DND-41 (cell line): ENCODE measurements around the gene LITAFD.

Source experiments
- ATAC-seq: fragments of 200-7000 bp; cut with Tn5 transposase; 3 replicates; pipeline ENCODE4 v1.9.1; 2021; ENCODE audit warnings: low read depth; ENCODE audit not compliant: insufficient read depth
- DNase-seq: peaks from one replicate; pipeline ENCODE4 v3.0.0-alpha.2; 2020
- H2AFZ ChIP-seq: 2 replicates; pipeline ENCODE4 v1.6.0; 2012; ENCODE audit warnings: low read depth, low read length
- H3K27ac ChIP-seq: 2 replicates; pipeline ENCODE4 v1.5.1; 2012; ENCODE audit warnings: low read length, inconsistent platforms
- H3K27me3 ChIP-seq: fragments of 200-600 bp; sonication (generic); 2 replicates; pipeline ENCODE4 v1.6.0; 2012; ENCODE audit warnings: low read length, mild to moderate bottlenecking, inconsistent platforms; ENCODE audit not compliant: insufficient read depth, poor library complexity
- H3K36me3 ChIP-seq: 2 replicates; pipeline ENCODE4 v1.5.1; 2012; ENCODE audit warnings: low read length, inconsistent platforms; ENCODE audit not compliant: insufficient read depth
- H3K4me1 ChIP-seq: 2 replicates; pipeline ENCODE4 v1.5.1; 2012; ENCODE audit warnings: mild to moderate bottlenecking, low read length; ENCODE audit not compliant: insufficient read depth
- H3K4me2 ChIP-seq: 2 replicates; pipeline ENCODE4 v1.6.0; 2012; ENCODE audit warnings: mild to moderate bottlenecking, moderate library complexity, low read length, inconsistent platforms; ENCODE audit not compliant: insufficient read depth
- H3K4me3 ChIP-seq, 2 experiments: fragments of 200-600 bp in 1 of 2; shearing (Covaris generic) in 1 of 2; 2 replicates each; pipeline ENCODE4 v1.5.1; 2012 to 2016; ENCODE audit warnings: inconsistent platforms in 2 of 2, low read length in 2 of 2, mild to moderate bottlenecking in 2 of 2, low read depth in 1 of 2, moderate library complexity in 1 of 2
- H3K79me2 ChIP-seq: 2 replicates; pipeline ENCODE4 v1.6.0; 2012; ENCODE audit warnings: low read length, inconsistent platforms; ENCODE audit not compliant: insufficient read depth
- H3K9ac ChIP-seq: 2 replicates; pipeline ENCODE4 v1.6.0; 2012; ENCODE audit warnings: low read depth, mild to moderate bottlenecking, inconsistent platforms, low read length, moderate library complexity
- H3K9me3 ChIP-seq: 2 replicates; pipeline ENCODE4 v1.5.1; 2012; ENCODE audit warnings: low read length, moderate library complexity, mild to moderate bottlenecking, inconsistent platforms; ENCODE audit not compliant: insufficient read depth, severe bottlenecking
- H4K20me1 ChIP-seq: 2 replicates; pipeline ENCODE4 v1.6.0; 2012; ENCODE audit warnings: low read length; ENCODE audit not compliant: insufficient read depth
- EZH2 ChIP-seq: IDR thresholded peaks from 3 replicates; pipeline ENCODE4 v1.6.1; 2012; ENCODE audit warnings: borderline replicate concordance, low read depth, mild to moderate bottlenecking, moderate library complexity, low read length, inconsistent platforms; ENCODE audit not compliant: severe bottlenecking
- TF ChIP-seq, protein P1 (sequence below): IDR thresholded peaks from 2 replicates; pipeline ENCODE4 v1.5.1; 2012; ENCODE audit warnings: borderline replicate concordance, low read length, moderate library complexity, mild to moderate bottlenecking; ENCODE audit not compliant: poor library complexity, severe bottlenecking; ENCODE audit errors: extremely low read depth

The LITAFD gene

DNA sequence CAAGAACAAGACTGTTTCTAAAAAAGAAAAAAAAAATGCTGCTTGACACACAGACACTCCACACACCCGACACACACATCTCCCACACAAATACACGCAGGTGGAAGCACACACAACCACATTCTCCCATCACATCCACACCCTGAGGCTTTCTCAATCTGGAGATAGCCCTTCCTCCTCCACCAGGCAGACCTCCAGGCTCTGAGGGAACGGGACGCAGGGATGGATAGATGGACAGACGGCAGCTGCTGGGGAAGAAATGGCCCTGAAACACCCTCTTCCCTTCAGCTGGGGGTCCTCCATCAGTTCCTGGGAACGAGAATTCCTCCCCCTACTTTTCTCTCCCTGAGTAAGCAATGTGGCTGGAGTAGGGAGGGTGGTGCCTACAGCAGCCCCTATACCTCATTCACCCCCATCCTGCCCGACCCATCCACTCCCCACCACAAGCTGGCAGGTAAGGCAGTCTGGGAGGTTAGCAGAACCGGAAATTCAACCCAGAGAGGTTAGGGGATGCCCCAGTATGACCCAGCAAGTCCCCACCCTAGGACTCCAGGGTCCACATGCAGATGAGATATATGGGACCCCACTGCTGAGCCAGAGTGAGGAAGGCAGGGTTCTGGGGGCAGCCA is 4.1 kb upstream of the LITAFD start:
- H3K4me2 ChIP-seq: no peak overlapping the region
- no peaks in the 10 kb centered on the region for H3K36me3 ChIP-seq
- no peaks in the 10 kb centered on the region for H3K27me3 ChIP-seq
- ATAC-seq: no peak
- no peak overlapping the region for H3K4me3 ChIP-seq
- H3K9ac ChIP-seq: no peak overlapping the region
- H3K9me3 ChIP-seq: no peaks in the 10 kb centered on the region
- H3K27ac ChIP-seq: no peak overlapping the region
- peaks cover 7% of the 10 kb centered on the region for H3K4me1 ChIP-seq
- TF ChIP-seq EZH2: no peak
- TF ChIP-seq, protein P1, sequence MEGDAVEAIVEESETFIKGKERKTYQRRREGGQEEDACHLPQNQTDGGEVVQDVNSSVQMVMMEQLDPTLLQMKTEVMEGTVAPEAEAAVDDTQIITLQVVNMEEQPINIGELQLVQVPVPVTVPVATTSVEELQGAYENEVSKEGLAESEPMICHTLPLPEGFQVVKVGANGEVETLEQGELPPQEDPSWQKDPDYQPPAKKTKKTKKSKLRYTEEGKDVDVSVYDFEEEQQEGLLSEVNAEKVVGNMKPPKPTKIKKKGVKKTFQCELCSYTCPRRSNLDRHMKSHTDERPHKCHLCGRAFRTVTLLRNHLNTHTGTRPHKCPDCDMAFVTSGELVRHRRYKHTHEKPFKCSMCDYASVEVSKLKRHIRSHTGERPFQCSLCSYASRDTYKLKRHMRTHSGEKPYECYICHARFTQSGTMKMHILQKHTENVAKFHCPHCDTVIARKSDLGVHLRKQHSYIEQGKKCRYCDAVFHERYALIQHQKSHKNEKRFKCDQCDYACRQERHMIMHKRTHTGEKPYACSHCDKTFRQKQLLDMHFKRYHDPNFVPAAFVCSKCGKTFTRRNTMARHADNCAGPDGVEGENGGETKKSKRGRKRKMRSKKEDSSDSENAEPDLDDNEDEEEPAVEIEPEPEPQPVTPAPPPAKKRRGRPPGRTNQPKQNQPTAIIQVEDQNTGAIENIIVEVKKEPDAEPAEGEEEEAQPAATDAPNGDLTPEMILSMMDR: no peak
- no peaks in the 10 kb centered on the region for H3K79me2 ChIP-seq
- no peak for DNase-seq
- H2AFZ ChIP-seq: no peak overlapping the region
- H4K20me1 ChIP-seq: no peaks in the 10 kb centered on the region

DNA sequence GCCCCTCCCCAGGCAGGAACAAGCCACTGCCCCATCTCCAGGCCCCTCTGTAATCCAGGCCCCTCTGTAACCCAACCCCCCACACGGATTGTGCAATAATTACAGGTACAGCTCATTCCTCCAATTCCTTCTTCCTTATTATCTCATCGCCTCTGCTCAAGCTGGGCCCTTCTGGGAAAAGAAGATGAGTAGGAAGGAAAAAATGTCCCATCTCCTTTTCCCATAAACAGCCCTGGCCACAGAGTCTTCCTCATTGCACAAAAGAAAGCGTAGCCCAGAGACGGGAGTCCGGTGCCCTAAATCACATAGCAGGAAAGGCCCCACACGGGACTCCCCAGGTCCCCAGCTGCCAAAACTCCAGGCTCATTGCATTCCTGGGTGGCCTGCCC is 3.6 kb upstream of the LITAFD start:
- Histone ChIP-seq H3K27ac (no peak overlapping the region), H3K36me3 (no peaks in the 10 kb centered on the region), H3K27me3 (no peaks in the 10 kb centered on the region), H4K20me1 (no peaks in the 10 kb centered on the region), H3K4me3 (no peak overlapping the region), H3K4me1 (peaks cover 7% of the 10 kb centered on the region), H3K9ac (no peak overlapping the region), H3K79me2 (no peaks in the 10 kb centered on the region), H3K4me2 (no peak overlapping the region), H3K9me3 (no peaks in the 10 kb centered on the region), H2AFZ (no peak overlapping the region)
- TF ChIP-seq, protein P1: no peak
- TF ChIP-seq EZH2: no peak
- ATAC-seq: no peak
- no peak for DNase-seq

DNA sequence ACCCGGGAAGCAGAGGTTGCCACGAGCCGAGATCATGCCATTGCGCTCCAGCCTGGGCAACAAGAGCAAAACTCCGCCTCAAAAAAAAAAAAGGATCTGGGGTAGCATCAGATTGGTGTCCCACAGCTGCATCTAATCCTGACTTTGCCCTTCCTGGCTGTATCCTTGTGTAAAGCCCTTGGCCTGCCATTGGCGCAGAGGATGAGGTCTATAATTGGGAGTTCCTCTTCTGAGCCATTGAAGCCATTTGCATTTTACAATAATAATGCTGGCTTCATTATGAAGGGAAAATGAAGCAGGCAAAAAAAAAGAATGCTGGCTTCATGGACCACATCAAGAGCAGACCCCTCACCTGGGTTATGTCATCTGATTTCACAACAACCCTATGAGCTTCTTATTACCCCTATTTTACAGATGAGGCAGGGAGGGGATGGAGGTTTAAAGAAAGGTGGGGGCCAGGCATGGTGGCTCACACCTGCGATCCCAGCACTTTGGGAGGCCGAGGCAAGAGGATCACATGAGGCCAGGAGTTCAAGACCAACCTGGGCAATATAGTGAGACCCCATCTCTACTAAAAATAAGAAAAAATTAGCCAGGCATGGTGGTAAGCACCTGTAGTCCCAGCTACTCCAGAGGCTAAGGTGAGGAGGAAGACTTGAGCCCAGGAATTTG is 1.2 kb upstream of the LITAFD start:
- Histone ChIP-seq H3K4me1 (peaks cover 7% of the 10 kb centered on the region), H3K9me3 (no peaks in the 10 kb centered on the region), H3K79me2 (no peaks in the 10 kb centered on the region), H4K20me1 (no peaks in the 10 kb centered on the region; the same call in 1 of the 2 replicates), H3K27me3 (no peaks in the 10 kb centered on the region), H3K4me3 (no peak overlapping the region), H3K4me2 (no peak overlapping the region), H3K9ac (no peak overlapping the region), H3K36me3 (no peaks in the 10 kb centered on the region), H3K27ac (no peak overlapping the region), H2AFZ (no peak overlapping the region)
- TF ChIP-seq EZH2: no peak
- TF ChIP-seq, protein P1: no peak
- DNase-seq: no peak
- ATAC-seq: no peak
